Measurements from ENCODE around the gene MVD. TPM values are rescaled to one million over a fixed set of nuclear protein-coding genes. Genes with fewer than 3 reads are reported as not detected.

MVD gene
- total and polyA plus RNA-seq, 2 of the 13 experiments (the other 11 are each of a cell fraction or from before 2014, with no cell fraction given), result 28.1 to 187 TPM

GRCh38 chr16:88685156-88686061, 22.5 kb upstream of the MVD start (continued):
- no peak for TF ChIP-seq PBX2 (CRISPR knock-in tag; IDR thresholded peaks at IDR 0.05)
- no peak for TF ChIP-seq ZBTB3 (CRISPR knock-in tag; IDR thresholded peaks at IDR 0.05; ENCODE audit: borderline replicate concordance, low read depth)
- no peak for TF ChIP-seq KDM6A (CRISPR knock-in tag; IDR thresholded peaks at IDR 0.05; ENCODE audit: low read depth)
- TF ChIP-seq RCOR2 (CRISPR knock-in tag; IDR thresholded peaks at IDR 0.05), result no peak
- peak; percentile 56; the same call in 1 of the 2 replicates for TF ChIP-seq MTF2 (CRISPR knock-in tag; IDR thresholded peaks at IDR 0.05; ENCODE audit: borderline replicate concordance)
- 0 out of 2 replicates have a peak, but pooled peaks have one; percentile 26 for TF ChIP-seq PHF21A (CRISPR knock-in tag; IDR thresholded peaks at IDR 0.05)
- TF ChIP-seq BRF2 (CRISPR knock-in tag; IDR thresholded peaks at IDR 0.05), result no peak
- no peak for TF ChIP-seq ZBTB42 (CRISPR knock-in tag; IDR thresholded peaks at IDR 0.05)
- TF ChIP-seq ZBTB7B (CRISPR knock-in tag; IDR thresholded peaks at IDR 0.05), result 0 out of 2 replicates have a peak, but pooled peaks have one; percentile 59
- no peak for TF ChIP-seq ZNF670 (CRISPR knock-in tag; IDR thresholded peaks at IDR 0.05; ENCODE audit: borderline replicate concordance)
- TF ChIP-seq NR2F2 (IDR thresholded peaks at IDR 0.05; ENCODE audit: borderline replicate concordance, low read depth), result no peak
- no peak for TF ChIP-seq CENPBD1 (CRISPR knock-in tag; IDR thresholded peaks at IDR 0.05; ENCODE audit: borderline replicate concordance, low read depth)
- no peak; the same call in 1 of the 2 replicates for TF ChIP-seq ZNF580 (CRISPR knock-in tag; IDR thresholded peaks at IDR 0.05; ENCODE audit: borderline replicate concordance, low read depth)
- TF ChIP-seq HNRNPH1 (optimal IDR thresholded peaks at IDR 0.05; ENCODE audit: low read depth, low read length), result no peak
- no peak for TF ChIP-seq MBD4 (IDR thresholded peaks at IDR 0.05; ENCODE audit: borderline replicate concordance, low read length)
- no peak for TF ChIP-seq ZNF850 (CRISPR knock-in tag; conservative IDR thresholded peaks at IDR 0.05)
- TF ChIP-seq RBM39 (IDR thresholded peaks at IDR 0.05; ENCODE audit: low read depth, low read length, poor library complexity, severe bottlenecking), result no peak
- no peak for TF ChIP-seq NONO (IDR thresholded peaks at IDR 0.05)
- TF ChIP-seq NONO (CRISPR knock-in tag; conservative IDR thresholded peaks at IDR 0.05), result no peak
- TF ChIP-seq ZNF563 (CRISPR knock-in tag; IDR thresholded peaks at IDR 0.05), result peak; percentile 7; the same call in 1 of the 2 replicates
- no peak for TF ChIP-seq CREB1 (IDR thresholded peaks at IDR 0.05)
- no peak for TF ChIP-seq CREB1 (CRISPR knock-in tag; IDR thresholded peaks at IDR 0.05)
- TF ChIP-seq MBNL3 (CRISPR knock-in tag; conservative IDR thresholded peaks at IDR 0.05), result no peak
- TF ChIP-seq ZNF549 (CRISPR knock-in tag; IDR thresholded peaks at IDR 0.05), result no peak
- TF ChIP-seq MZF1 (CRISPR knock-in tag; IDR thresholded peaks at IDR 0.05; ENCODE audit: borderline replicate concordance), result no peak
- TF ChIP-seq MXD1 (CRISPR knock-in tag; IDR thresholded peaks at IDR 0.05), result no peak

Data from HepG2 (cell line).